Measurements from ENCODE around the gene CCDC141.

CCDC141 gene

DNA sequence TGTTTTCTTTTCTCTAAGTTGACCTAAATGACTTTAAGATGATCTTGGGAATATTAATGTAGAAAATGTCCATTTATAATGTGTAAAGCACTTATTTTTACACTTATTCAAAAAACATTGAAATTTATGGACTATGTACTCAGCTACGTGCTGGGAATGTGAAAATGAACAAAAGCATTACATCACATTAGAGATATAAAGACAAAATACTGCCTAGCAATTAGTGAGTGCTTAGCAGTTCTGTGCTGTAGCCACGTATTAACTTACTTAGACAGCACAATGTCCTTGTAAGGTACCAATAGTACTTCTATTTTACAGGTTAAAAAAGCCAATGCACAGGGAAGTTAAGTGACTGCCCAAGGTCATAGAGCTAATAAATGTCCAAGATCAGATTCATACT lies 138.9 kb downstream of the CCDC141 start:
- no peak overlapping the region for H3K4me3 ChIP-seq (ENCODE audit: low read depth, low read length)
- in situ Hi-C loops (cut with HindIII; ENCODE audit: low sequenced_read_pairs) = no loop called here
- TF ChIP-seq, protein P1, sequence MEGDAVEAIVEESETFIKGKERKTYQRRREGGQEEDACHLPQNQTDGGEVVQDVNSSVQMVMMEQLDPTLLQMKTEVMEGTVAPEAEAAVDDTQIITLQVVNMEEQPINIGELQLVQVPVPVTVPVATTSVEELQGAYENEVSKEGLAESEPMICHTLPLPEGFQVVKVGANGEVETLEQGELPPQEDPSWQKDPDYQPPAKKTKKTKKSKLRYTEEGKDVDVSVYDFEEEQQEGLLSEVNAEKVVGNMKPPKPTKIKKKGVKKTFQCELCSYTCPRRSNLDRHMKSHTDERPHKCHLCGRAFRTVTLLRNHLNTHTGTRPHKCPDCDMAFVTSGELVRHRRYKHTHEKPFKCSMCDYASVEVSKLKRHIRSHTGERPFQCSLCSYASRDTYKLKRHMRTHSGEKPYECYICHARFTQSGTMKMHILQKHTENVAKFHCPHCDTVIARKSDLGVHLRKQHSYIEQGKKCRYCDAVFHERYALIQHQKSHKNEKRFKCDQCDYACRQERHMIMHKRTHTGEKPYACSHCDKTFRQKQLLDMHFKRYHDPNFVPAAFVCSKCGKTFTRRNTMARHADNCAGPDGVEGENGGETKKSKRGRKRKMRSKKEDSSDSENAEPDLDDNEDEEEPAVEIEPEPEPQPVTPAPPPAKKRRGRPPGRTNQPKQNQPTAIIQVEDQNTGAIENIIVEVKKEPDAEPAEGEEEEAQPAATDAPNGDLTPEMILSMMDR (IDR thresholded peaks at IDR 0.05; ENCODE audit: low read depth, low read length, missing control alignments) = no peak
- DNase-seq (ENCODE audit: low read depth) = no peak

DNA sequence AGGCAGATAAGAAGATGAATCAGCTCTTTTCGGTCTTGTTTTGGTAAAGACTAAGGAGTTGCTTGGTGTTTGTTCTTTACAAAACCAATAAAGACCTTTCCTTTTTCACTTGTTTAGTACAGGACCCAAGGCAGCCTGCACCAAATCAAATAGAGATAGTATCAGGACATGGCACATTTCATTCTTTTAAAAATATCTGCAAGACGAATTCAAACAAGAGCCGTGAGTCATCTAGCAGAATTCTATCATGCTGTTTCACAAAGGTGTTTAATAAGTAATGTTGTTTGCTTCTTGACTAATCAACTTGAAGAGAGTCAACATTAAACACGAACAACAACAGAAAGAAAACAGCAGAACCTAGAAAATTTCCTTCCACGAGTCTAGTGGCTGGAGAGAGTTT lies 139.9 kb downstream of the CCDC141 start:
- in situ Hi-C loops (cut with HindIII; ENCODE audit: low sequenced_read_pairs) = no loop called here
- no peak for DNase-seq (ENCODE audit: low read depth)
- TF ChIP-seq, protein P1 (IDR thresholded peaks at IDR 0.05; ENCODE audit: low read depth, low read length, missing control alignments) = no peak
- H3K4me3 ChIP-seq (ENCODE audit: low read depth, low read length) = no peak overlapping the region

DNA sequence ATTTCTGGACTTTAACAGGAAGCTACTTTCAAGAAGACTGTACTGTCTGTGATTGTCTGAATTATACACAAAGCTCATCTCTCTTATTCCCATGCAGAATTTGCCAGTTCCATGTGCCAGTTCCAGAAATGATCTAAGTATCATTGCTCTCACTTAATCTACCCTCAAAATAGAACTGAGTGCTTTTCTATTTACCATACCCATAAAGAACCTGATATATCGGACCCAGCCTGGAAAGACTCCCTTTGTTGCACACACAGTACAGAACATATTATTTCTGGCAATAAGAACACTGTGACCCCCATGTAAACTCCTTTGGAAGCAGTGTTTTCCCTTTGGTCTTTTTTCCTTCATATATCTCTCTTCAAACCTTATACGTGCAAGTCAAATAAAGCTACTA lies 140.4 kb downstream of the CCDC141 start:
- TF ChIP-seq, protein P1 (IDR thresholded peaks at IDR 0.05; ENCODE audit: low read depth, low read length, missing control alignments) = no peak
- in situ Hi-C loops (cut with HindIII; ENCODE audit: low sequenced_read_pairs) = no loop called here
- DNase-seq (ENCODE audit: low read depth) = no peak
- H3K4me3 ChIP-seq (ENCODE audit: low read depth, low read length) = no peak overlapping the region

DNA sequence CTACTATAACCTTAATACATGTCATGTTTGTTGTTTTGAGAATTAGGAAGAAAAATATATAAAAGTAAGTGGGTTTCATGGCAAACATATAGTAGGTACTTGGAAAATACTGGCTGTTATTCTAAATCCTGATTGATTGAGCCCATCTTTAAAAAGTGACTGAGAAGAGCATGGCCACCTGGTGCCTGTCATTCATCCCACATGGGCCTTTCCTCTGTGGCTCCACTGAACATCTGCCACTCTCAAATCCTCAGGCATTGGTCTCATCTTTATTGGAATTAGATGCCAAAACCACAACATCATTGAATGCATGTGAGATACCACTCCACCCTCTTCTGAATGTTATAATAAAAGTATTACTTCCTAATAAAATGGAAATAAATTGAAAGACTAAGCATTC lies 141.1 kb downstream of the CCDC141 start:
- DNase-seq (ENCODE audit: low read depth) = no peak
- H3K4me3 ChIP-seq (ENCODE audit: low read depth, low read length) = no peak overlapping the region
- TF ChIP-seq, protein P1 (IDR thresholded peaks at IDR 0.05; ENCODE audit: low read depth, low read length, missing control alignments) = no peak
- in situ Hi-C loops (cut with HindIII; ENCODE audit: low sequenced_read_pairs) = no loop called here

DNA sequence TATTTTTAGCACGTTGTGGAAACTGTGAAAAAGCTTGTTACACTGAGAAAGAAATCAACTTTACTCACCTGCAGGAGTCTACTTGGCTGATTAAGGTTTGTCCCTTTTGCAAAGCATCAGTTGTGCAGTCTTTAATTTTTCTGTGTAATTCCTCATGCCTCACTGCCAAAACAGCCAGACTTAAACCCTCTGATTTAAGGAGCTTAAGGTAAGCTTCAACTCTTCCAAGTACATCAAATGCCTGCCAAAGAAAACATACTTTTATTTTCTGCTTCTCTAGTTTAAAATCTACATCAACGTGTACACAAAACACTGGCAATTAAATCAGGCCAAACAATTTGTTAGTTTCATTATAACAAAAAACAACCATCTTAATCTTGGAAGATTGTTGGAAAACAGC lies 144.7 kb downstream of the CCDC141 start:
- DNase-seq (ENCODE audit: low read depth) = no peak
- H3K4me3 ChIP-seq (ENCODE audit: low read depth, low read length) = no peak overlapping the region
- in situ Hi-C loops (cut with HindIII; ENCODE audit: low sequenced_read_pairs) = no loop called here
- TF ChIP-seq, protein P1 (IDR thresholded peaks at IDR 0.05; ENCODE audit: low read depth, low read length, missing control alignments) = no peak

DNA sequence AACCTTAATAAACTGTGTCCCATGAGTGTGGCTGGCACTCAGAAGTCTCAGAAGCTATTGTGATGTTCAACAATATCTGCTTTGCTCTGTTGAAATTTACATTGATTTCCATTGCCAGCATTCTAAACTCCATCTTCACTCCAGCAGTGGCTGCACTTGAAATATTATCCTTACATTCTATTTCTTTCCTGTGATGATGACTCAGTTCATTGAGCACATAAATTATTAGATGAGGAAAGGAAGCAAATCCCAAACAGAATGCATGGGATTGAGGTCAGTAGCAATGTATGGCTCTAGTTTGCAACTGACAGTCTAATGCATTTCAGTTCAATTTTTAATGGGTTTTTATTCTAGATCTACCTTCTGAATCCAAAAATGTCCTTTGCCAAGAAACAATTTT lies 150.3 kb downstream of the CCDC141 start:
- TF ChIP-seq, protein P1 (IDR thresholded peaks at IDR 0.05; ENCODE audit: low read depth, low read length, missing control alignments) = no peak
- no peak overlapping the region for H3K4me3 ChIP-seq (ENCODE audit: low read depth, low read length)
- DNase-seq (ENCODE audit: low read depth) = no peak
- in situ Hi-C loops (cut with HindIII; ENCODE audit: low sequenced_read_pairs) = no loop called here

DNA sequence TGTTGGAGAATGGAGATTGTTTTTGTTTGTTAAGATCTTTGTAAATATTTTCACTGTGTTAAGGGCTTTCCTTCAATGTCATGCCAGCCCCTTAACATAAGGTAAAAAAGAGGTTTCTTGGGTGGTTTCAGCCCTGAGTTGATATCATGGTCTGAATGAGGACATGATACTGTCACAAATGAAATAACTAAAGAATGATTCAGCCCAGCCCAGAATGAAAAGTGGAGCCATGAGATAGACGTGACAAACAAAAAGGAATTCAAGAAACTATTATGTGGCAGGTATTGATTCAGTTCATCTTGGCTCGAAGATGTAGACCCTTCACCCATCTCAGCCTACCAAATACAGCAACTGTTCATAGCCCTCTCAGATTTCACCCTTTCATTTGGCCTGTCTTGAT lies 154.1 kb downstream of the CCDC141 start:
- DNase-seq (ENCODE audit: low read depth) = no peak
- TF ChIP-seq, protein P1 (IDR thresholded peaks at IDR 0.05; ENCODE audit: low read depth, low read length, missing control alignments) = no peak
- H3K4me3 ChIP-seq (ENCODE audit: low read depth, low read length) = no peak overlapping the region
- in situ Hi-C loops (cut with HindIII; ENCODE audit: low sequenced_read_pairs) = no loop called here
